ENCODE data around the gene RPL31.

RPL31 gene

DNA sequence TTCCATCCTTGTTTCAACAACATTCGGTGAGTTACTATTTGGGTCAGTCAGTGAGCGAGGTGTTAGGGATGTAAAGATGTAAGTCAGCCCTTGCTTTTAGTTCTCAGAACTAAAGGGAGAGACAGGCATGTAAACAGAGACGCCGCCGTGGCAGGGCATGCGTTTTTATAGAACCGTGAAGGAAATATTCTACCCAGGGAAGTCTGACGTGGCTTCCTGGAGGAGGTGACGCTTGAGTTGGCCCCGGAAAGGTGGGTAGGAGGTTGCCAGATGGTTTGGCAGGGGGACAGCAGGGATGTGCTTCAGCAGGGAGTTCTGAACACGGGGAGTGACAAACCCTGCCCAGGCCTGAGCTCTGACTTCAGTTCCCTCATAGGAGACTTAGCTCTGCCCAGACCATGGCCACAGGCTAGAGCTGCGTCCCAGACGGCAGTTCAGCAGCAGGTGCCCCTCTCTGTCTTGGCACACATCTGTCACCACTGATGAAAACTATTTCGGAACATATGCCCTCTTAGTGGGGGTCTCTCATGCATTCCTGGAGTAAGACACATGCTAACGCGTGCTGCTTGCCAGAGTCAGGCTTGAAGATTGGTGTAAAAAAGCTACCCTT, 23.4 kb upstream of the RPL31 start:
- no peak overlapping the region for H3K4me3 ChIP-seq (ENCODE audit: low read depth, low read length)
- TF ChIP-seq, protein P1, sequence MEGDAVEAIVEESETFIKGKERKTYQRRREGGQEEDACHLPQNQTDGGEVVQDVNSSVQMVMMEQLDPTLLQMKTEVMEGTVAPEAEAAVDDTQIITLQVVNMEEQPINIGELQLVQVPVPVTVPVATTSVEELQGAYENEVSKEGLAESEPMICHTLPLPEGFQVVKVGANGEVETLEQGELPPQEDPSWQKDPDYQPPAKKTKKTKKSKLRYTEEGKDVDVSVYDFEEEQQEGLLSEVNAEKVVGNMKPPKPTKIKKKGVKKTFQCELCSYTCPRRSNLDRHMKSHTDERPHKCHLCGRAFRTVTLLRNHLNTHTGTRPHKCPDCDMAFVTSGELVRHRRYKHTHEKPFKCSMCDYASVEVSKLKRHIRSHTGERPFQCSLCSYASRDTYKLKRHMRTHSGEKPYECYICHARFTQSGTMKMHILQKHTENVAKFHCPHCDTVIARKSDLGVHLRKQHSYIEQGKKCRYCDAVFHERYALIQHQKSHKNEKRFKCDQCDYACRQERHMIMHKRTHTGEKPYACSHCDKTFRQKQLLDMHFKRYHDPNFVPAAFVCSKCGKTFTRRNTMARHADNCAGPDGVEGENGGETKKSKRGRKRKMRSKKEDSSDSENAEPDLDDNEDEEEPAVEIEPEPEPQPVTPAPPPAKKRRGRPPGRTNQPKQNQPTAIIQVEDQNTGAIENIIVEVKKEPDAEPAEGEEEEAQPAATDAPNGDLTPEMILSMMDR (conservative IDR thresholded peaks at IDR 0.05; ENCODE audit: low read depth, low read length): no peak
- DNase-seq (ENCODE audit: low read depth): no peak

DNA sequence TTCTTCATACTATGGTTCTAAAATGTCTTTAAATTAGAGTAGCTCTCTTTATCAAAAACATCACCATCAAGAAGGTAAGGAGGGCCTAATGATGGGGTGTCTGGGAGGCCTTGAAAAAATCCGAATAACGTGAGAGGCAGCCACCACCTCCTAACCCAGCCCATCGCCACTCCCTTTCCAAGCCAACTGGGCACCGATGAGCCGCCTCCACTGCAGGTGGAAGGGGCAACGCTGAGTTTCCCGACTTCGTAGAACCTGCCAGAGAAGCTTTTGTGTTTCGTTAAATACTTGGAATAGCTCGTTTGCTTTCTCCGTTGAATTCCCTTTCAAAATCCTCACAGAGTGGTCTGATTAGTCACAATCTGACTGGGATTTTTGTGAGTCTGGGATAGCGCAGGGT, 22.0 kb upstream of the RPL31 start:
- DNase-seq (ENCODE audit: low read depth): no peak
- TF ChIP-seq, protein P1 (conservative IDR thresholded peaks at IDR 0.05; ENCODE audit: low read depth, low read length): no peak
- H3K4me3 ChIP-seq (ENCODE audit: low read depth, low read length): no peak overlapping the region

DNA sequence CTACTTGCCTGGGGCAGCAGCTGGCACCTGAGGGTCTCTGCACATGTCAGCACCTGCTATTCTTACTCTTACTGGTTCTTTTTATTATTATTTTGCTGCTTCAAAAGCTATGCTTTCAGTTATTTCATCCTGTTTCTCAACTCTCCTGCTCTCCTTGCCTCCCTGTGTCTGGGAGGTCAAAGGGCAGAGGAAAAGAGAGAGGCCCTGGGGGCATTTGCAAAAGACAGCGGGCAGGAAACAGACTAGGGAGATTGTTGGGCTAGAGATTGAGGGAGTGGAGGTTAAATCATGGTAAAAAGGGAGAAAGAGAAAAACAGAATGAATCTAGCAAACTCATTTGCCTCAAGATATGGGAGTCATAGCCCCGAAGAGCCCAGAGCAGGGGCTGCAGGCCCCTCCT, 21.1 kb upstream of the RPL31 start:
- H3K4me3 ChIP-seq (ENCODE audit: low read depth, low read length): no peak overlapping the region
- TF ChIP-seq, protein P1 (conservative IDR thresholded peaks at IDR 0.05; ENCODE audit: low read depth, low read length): no peak
- DNase-seq (ENCODE audit: low read depth): no peak

DNA sequence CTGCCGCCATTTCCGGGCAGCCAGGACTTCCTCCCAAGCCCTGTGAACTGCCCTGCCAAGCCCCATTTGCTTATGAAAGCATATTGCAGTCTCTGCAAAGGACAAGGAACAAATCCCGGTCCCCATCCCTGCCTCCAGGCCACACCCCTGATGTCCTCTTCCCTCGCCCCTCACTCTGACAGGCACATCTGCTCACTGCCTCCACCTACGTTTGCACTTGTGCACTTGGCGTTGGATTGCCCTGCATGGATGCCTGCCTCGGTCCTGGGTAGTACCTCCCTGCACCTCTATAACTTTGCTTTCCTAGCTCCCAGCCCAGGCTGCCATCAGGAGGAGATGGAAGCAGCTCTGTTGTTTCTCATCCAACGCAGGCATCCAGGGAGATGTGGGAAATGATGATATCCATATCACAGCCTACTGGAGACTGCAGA, 19.6 kb upstream of the RPL31 start:
- TF ChIP-seq, protein P1 (conservative IDR thresholded peaks at IDR 0.05; ENCODE audit: low read depth, low read length): no peak
- no peak overlapping the region for H3K4me3 ChIP-seq (ENCODE audit: low read depth, low read length)
- no peak for DNase-seq (ENCODE audit: low read depth)

DNA sequence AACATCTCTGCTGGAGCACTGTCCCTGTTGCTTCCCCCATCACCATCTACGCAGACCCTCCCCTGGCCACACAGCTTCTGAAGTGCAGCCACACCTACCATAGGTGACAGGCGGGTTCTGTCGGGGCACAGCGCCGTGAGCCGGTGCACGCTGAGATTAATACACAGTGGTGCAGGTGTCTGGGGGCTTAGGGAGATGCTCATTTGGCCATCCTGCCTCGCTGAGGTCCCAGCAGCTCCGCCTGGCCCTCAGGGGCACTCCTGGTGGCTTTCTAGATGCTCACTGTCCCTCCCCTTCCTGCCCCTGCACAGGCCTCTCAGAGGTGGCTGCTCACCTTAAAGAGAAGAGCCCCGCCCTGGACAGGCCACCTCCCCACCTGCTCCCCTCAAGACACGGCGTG, 18.9 kb upstream of the RPL31 start:
- no peak overlapping the region for H3K4me3 ChIP-seq (ENCODE audit: low read depth, low read length)
- TF ChIP-seq, protein P1 (conservative IDR thresholded peaks at IDR 0.05; ENCODE audit: low read depth, low read length): no peak
- DNase-seq (ENCODE audit: low read depth): no peak

DNA sequence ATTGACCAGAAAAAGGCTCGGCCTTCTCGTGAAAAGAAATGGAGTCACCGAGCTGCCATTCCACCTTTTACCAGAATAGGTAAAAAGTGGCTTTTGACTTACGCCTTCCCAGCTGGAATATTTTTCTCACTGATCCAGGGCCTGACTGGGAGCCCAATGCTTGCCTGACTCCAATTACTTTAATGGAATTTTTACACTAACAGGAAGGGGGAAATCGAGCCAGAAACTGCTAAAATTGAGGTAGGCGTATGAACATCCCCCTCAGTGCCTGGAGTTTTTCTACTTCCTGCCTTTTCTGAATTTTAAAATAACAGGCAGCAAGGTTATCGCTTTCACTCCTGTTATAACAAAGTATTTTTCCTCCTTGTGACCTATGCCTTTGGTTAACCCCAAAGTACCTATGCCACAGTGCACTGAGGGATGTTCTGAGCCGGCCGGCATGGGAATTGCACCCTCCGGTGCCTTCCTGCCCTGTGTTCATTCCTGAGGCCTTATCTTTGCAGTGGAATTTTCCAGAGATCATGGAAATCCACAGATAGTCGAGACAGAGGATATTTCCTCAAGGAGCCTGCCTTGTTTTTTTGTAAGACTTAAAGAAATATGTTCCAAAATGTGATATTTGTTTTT, 18.3 kb upstream of the RPL31 start:
- TF ChIP-seq, protein P1 (conservative IDR thresholded peaks at IDR 0.05; ENCODE audit: low read depth, low read length): peak; percentile 25
- H3K4me3 ChIP-seq (ENCODE audit: low read depth, low read length): no peak overlapping the region
- no peak for DNase-seq (ENCODE audit: low read depth)

DNA sequence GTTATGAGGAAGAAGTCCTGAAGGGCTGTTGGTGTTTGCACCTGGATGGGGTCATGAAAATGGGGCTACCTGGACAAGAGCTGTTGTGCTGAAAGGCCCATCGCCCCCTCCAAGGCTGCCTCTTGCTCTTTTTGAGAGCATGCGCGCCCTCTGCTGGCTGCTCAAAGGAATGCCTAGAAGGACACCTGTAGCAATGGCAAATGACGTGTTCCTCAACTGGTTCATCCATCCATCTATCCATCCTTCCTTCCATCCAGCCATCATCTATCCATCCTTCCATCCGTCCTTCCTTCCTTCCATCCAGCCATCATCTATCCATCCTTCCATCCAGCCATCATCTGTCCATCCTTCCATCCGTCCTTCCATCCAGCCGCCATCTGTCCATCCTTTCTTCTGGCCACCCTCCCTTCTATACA, 17.2 kb upstream of the RPL31 start:
- TF ChIP-seq, protein P1 (conservative IDR thresholded peaks at IDR 0.05; ENCODE audit: low read depth, low read length): peak; percentile 98
- no peak overlapping the region for H3K4me3 ChIP-seq (ENCODE audit: low read depth, low read length)
- peak; percentile 83 for DNase-seq (ENCODE audit: low read depth)

All from choroid plexus epithelial cell (primary cell).